ENCODE measurements around the gene PTPRK.
A peak's percentile ranks its signal among the peaks of the same experiment; 100 is the strongest.

PTPRK gene

DNA sequence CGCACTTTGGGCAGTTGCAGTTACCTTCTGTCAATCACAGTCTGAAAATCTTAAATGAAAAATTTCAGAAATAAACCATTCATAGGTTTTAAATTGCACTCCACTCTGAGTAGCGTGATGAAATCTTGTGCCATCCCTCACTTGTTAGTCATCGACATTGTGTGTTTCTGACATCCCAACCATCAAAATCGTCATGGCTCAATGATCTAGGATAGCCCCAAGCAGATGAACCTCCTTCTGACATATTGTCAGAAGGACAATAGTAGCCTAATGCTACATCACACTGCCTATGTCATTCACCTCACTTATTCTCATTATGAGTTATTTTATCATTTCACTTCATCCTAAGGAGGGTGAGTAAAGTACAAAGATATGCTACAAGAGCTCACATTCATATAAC lies 284.8 kb downstream of the PTPRK start:
- Histone ChIP-seq H3K27me3 (ENCODE audit: control insufficient read depth, insufficient read depth, low read length) (no peaks in the 10 kb centered on the region), H3K36me3 (ENCODE audit: insufficient read depth, low read length) (peaks cover 8% of the 10 kb centered on the region), H3K9ac (ENCODE audit: low read depth, low read length) (no peak overlapping the region), H3K4me2 (ENCODE audit: low read length) (no peak overlapping the region), H3K4me1 (ENCODE audit: control insufficient read depth, insufficient read depth, low read length) (peaks cover 10% of the 10 kb centered on the region), H3K9me3 (replicated peaks; ENCODE audit: low read length) (no peaks in the 10 kb centered on the region), H3K4me3 (ENCODE audit: low read length) (no peak overlapping the region)

DNA sequence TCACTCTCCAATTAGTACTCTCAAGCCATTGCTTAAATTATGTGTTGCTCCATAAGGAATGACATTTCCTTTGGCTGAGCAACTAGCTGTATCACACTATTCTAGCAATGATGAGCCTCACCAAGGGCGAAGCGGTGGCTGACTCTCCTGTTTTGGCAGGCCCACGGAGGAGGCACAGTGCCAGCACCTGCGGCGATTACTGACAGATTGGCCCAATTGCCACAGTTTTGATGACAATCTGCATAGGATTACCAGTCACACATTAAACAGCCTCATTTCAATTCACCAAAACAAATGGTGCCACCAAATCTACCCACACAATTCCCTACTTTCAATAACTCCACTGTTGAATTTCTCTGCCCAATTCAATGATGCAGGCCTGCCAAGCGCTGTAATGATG lies 286.9 kb downstream of the PTPRK start:
- Histone ChIP-seq H3K9me3 (replicated peaks; ENCODE audit: low read length) (no peaks in the 10 kb centered on the region), H3K4me2 (ENCODE audit: low read length) (no peak overlapping the region), H3K27me3 (ENCODE audit: control insufficient read depth, insufficient read depth, low read length) (no peaks in the 10 kb centered on the region), H3K4me1 (ENCODE audit: control insufficient read depth, insufficient read depth, low read length) (peaks cover 10% of the 10 kb centered on the region), H3K4me3 (ENCODE audit: low read length) (no peak overlapping the region), H3K36me3 (ENCODE audit: insufficient read depth, low read length) (peaks cover 4% of the 10 kb centered on the region), H3K9ac (ENCODE audit: low read depth, low read length) (no peak overlapping the region)

DNA sequence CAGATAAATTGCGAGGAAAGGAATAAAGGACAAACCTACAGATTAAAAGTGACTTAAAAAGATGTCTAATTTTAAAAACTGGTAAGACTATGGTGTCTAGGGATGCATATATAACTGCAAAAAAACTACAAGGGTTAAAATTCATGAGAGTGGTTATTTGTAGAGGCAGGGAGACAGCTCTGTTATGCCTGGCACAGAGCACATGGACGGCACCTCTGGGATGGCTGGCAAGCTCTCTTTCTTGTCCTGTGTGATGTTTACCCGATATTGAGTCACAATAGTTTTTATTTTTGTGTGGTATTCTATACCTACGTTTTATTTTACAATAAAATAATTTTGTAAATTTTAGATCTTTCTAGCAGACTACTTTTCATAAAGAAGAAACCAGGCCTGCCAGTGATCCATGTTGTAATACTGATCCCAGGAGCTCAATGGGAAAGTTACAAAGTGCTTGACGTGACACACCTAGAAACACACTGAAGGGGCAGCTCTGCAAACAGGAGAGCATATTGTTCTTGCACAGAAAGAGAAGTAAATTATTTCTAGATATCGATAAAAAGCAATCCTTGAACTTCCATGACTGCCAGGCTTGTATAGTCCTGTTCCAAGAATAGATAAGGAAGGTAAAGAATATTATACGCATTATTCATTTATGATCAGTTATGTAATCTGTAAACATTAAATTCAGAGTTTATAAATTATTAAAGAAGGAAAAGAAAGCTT lies 290.0 kb downstream of the PTPRK start:
- H3K9ac ChIP-seq (ENCODE audit: low read depth, low read length), result no peak overlapping the region
- H3K9me3 ChIP-seq (replicated peaks; ENCODE audit: low read length), result no peaks in the 10 kb centered on the region
- no peaks in the 10 kb centered on the region for H3K27me3 ChIP-seq (ENCODE audit: control insufficient read depth, insufficient read depth, low read length)
- H3K4me2 ChIP-seq (ENCODE audit: low read length), result no peak overlapping the region
- H3K36me3 ChIP-seq (ENCODE audit: insufficient read depth, low read length), result peaks cover 4% of the 10 kb centered on the region
- H3K4me1 ChIP-seq (ENCODE audit: control insufficient read depth, insufficient read depth, low read length), result peaks cover 10% of the 10 kb centered on the region
- H3K4me3 ChIP-seq (ENCODE audit: low read length), result no peak overlapping the region

DNA sequence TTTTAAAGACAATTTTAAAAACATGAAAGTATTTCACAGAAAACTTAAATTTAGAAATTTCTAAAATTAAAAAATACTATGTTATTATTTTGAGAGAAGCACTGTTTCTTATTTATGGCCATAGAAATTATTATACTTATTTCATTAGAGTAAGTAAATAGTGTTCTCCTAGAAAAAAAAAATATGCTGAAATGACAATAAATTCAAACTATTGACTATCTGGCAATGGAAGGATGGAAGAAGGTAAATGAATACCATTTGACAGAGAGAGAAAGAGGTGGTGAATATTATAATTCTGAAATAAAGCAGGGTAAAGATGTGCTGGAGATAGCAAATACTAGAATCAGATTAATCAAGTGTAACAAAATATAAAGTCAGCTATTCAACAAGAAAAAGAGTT lies 294.8 kb downstream of the PTPRK start:
- Histone ChIP-seq H3K4me2 (ENCODE audit: low read length) (no peak overlapping the region), H3K36me3 (ENCODE audit: insufficient read depth, low read length) (no peaks in the 10 kb centered on the region), H3K9me3 (replicated peaks; ENCODE audit: low read length) (no peaks in the 10 kb centered on the region), H3K27me3 (ENCODE audit: control insufficient read depth, insufficient read depth, low read length) (no peaks in the 10 kb centered on the region), H3K9ac (ENCODE audit: low read depth, low read length) (no peak overlapping the region), H3K4me1 (ENCODE audit: control insufficient read depth, insufficient read depth, low read length) (no peaks in the 10 kb centered on the region), H3K4me3 (ENCODE audit: low read length) (no peak overlapping the region)

DNA sequence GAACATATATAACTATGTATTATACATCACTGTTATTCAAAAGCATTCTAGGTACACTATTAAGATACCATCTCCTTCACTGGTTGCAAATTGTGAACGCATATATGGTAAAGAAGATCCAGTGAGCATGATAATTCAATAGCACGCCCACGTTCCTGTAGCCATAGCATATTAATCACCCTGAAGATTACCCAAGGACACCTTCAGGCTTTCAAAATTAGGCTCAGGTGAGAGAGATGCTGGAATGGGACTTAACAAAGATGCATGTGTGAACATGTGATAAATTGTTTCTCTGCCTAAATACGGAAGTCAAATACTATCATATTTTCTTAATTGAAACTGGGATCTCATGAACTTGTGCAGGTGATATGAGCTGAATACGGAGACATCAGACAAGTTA lies 303.5 kb downstream of the PTPRK start:
- H3K4me2 ChIP-seq (ENCODE audit: low read length), result no peak overlapping the region
- H3K9ac ChIP-seq (ENCODE audit: low read depth, low read length), result no peak overlapping the region
- no peaks in the 10 kb centered on the region for H3K4me1 ChIP-seq (ENCODE audit: control insufficient read depth, insufficient read depth, low read length)
- H3K4me3 ChIP-seq (ENCODE audit: low read length), result no peak overlapping the region
- H3K36me3 ChIP-seq (ENCODE audit: insufficient read depth, low read length), result peaks cover 11% of the 10 kb centered on the region
- no peaks in the 10 kb centered on the region for H3K27me3 ChIP-seq (ENCODE audit: control insufficient read depth, insufficient read depth, low read length)
- H3K9me3 ChIP-seq (replicated peaks; ENCODE audit: low read length), result no peaks in the 10 kb centered on the region

DNA sequence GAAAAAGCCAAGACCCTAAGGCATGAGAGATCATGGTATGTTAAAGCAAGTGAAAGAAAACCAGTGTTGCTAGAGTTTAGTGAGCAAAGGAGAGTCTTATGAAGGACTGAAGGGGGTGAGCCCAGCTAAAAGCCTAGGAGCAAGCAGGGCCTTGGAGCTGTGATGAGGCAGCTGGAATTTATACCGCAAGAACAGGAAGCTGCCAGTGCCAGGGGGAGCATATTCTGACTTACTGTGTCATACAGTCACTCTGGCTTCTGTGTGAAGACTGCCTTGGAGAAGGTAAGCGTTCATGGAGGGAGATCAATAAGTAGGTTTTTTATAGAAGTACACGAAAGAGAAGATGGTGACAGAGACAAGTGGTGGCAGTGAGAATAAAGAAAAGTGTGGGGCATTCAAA lies 310.6 kb downstream of the PTPRK start:
- Histone ChIP-seq H3K36me3 (ENCODE audit: insufficient read depth, low read length) (no peaks in the 10 kb centered on the region), H3K9ac (ENCODE audit: low read depth, low read length) (peak overlapping the region; percentile 24), H3K4me2 (ENCODE audit: low read length) (peak overlapping the region; percentile 52), H3K9me3 (replicated peaks; ENCODE audit: low read length) (no peaks in the 10 kb centered on the region), H3K4me1 (ENCODE audit: control insufficient read depth, insufficient read depth, low read length) (peaks cover 40% of the 10 kb centered on the region), H3K4me3 (ENCODE audit: low read length) (no peak overlapping the region), H3K27me3 (ENCODE audit: control insufficient read depth, insufficient read depth, low read length) (no peaks in the 10 kb centered on the region)

DNA sequence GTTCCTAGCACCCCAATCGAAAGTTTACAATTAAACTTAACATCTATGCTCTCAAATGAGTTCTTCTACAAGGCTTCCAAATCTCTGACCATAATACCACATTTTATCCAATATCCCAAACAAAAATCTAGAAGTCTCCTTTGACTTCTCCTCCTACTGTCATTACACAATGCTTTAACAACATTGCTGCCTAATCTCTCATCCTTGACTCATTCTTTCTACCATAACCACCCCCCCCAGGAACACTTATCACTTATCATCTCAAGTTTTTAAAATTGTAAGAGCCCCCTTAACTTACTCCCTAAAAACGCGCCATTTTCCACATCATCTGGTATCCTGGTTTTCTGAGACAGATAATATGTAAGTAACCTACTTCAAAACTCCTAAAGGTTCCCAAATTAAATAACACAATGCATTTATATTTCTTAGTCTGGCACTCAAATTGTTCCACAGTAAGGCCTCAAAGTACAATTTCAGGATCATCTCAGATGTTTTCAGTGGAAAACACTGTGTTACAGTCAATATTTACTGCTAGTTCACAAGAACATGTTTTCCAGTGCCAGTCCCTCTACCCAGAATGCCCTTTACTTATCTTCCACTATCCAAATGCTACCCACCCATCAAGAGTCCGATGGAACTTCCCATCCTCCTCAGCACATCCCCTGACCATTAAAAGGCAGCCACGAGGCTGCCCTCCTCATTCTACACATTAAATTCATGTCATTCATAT lies 311.4 kb downstream of the PTPRK start:
- no peaks in the 10 kb centered on the region for H3K27me3 ChIP-seq (ENCODE audit: control insufficient read depth, insufficient read depth, low read length)
- peaks cover 48% of the 10 kb centered on the region for H3K4me1 ChIP-seq (ENCODE audit: control insufficient read depth, insufficient read depth, low read length)
- H3K9me3 ChIP-seq (replicated peaks; ENCODE audit: low read length), result no peaks in the 10 kb centered on the region
- peak overlapping the region; percentile 54 for H3K4me2 ChIP-seq (ENCODE audit: low read length)
- peak overlapping the region; percentile 18 for H3K4me3 ChIP-seq (ENCODE audit: low read length)
- peak overlapping the region; percentile 56 for H3K9ac ChIP-seq (ENCODE audit: low read depth, low read length)
- H3K36me3 ChIP-seq (ENCODE audit: insufficient read depth, low read length), result no peaks in the 10 kb centered on the region

DNA sequence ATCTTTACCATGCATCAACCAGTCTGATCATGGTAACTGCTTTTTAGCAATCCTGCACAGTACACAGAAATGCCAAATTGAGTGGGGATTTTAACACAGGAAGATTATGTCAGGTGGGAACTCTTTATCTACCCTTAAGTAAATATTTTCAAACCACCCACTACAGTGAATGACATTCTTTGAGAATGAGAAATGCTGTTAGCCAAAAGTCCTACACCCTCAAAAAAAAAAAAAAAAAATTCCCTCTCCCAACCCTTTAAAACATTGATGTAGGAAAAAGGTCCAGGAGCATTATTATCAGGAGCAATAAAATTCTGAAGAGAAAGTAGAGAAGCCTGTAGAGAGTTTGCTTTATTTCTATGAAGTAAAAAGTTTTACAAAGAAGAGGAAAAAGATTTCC lies 312.3 kb downstream of the PTPRK start:
- Histone ChIP-seq H3K36me3 (ENCODE audit: insufficient read depth, low read length) (no peaks in the 10 kb centered on the region), H3K9ac (ENCODE audit: low read depth, low read length) (peak overlapping the region; percentile 56), H3K27me3 (ENCODE audit: control insufficient read depth, insufficient read depth, low read length) (no peaks in the 10 kb centered on the region), H3K4me3 (ENCODE audit: low read length) (peak overlapping the region; percentile 18), H3K4me2 (ENCODE audit: low read length) (peak overlapping the region; percentile 54), H3K9me3 (replicated peaks; ENCODE audit: low read length) (no peaks in the 10 kb centered on the region), H3K4me1 (ENCODE audit: control insufficient read depth, insufficient read depth, low read length) (peaks cover 48% of the 10 kb centered on the region)

DNA sequence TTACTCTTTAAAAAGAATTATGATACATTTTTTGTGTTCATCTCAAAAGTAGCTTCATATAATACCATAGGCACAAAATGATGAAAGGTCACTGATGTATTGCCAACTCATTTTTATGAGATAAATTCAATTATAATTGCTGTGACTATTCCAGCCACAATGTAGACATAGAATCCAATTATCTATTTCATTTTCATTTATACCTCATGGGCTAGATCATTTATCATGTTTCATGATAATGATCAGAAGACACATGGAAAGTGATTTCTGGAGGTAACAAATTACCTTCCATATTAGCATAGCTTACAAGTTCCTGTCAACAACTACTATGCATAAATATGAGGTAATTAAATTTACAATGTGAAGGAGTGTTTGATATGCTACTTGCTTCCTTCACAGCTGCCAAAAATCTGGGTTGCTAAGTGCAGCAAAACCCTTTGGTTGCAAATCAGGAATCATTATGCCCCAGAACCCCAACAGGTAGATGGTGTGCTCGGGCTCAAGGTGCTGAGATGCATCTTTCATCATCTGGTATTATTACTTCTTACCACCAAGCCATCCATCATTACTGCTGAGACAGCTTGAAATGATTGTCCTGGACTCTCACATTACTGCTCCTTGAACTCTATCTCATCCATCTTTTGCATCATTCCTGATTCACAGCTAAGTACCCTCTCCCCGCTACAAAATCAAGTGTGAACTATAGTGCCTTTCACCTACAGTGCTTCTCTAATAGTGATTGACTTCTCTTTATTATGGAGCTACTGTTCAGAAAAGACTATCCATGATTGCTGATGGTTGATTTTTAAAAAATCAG lies 313.6 kb downstream of the PTPRK start:
- no peak overlapping the region for H3K4me3 ChIP-seq (ENCODE audit: low read length)
- H3K36me3 ChIP-seq (ENCODE audit: insufficient read depth, low read length), result no peaks in the 10 kb centered on the region
- H3K9me3 ChIP-seq (replicated peaks; ENCODE audit: low read length), result no peaks in the 10 kb centered on the region
- no peak overlapping the region for H3K4me2 ChIP-seq (ENCODE audit: low read length)
- H3K27me3 ChIP-seq (ENCODE audit: control insufficient read depth, insufficient read depth, low read length), result no peaks in the 10 kb centered on the region
- H3K4me1 ChIP-seq (ENCODE audit: control insufficient read depth, insufficient read depth, low read length), result peaks cover 48% of the 10 kb centered on the region
- no peak overlapping the region for H3K9ac ChIP-seq (ENCODE audit: low read depth, low read length)

DNA sequence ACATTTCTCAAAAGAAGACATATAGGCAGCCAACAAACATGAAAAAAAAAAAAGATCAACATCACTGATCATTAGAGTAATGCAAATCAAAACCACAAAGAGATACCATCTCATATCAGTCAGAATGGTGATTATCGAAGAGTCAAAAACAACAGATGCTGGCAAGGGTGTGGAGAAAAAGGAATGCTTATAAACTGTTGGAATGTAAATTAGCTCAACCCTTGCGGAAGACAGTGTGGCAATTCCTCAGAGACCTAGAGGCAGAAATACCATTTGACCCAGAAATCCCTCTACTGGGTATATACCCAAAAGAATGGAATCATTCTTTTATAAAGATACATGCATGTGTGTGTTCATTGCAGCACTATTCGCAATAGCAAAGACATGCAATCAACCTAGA lies 315.8 kb downstream of the PTPRK start:
- Histone ChIP-seq H3K9ac (ENCODE audit: low read depth, low read length) (no peak overlapping the region), H3K4me3 (ENCODE audit: low read length) (no peak overlapping the region), H3K27me3 (ENCODE audit: control insufficient read depth, insufficient read depth, low read length) (no peaks in the 10 kb centered on the region), H3K4me2 (ENCODE audit: low read length) (peak overlapping the region; percentile 1), H3K4me1 (ENCODE audit: control insufficient read depth, insufficient read depth, low read length) (peaks cover 43% of the 10 kb centered on the region), H3K9me3 (replicated peaks; ENCODE audit: low read length) (no peaks in the 10 kb centered on the region), H3K36me3 (ENCODE audit: insufficient read depth, low read length) (no peaks in the 10 kb centered on the region)

DNA sequence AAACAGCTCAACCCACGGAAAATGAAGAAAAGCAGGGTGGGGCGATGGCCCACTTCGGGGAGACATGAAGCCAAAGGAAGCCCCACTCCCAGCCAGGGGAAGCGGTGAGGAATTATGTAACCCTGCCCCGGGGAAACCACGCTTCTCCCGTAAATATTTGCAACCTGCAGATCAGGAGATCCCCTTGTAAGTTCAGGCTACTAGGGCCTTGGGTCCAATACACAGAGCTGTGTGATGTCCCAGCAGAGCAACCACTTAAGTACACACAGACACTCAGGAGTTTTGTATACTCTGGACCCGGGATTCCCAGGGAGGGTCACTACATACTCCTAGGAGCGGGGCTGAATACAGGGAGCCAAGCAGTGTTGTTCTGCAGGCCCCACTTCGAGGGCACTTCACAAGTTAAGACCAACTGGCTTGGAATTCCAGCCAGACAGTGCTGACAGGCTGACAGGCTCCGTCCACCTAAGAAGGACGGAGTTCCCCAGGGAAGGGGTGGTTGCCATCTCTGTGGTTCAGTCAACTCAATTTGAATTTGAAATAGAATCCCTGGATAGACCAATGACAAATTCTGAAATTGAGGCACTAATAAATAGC lies 318.1 kb downstream of the PTPRK start:
- Histone ChIP-seq H3K9ac (ENCODE audit: low read depth, low read length) (no peak overlapping the region), H3K4me1 (ENCODE audit: control insufficient read depth, insufficient read depth, low read length) (peaks cover 20% of the 10 kb centered on the region), H3K4me2 (ENCODE audit: low read length) (no peak overlapping the region), H3K27me3 (ENCODE audit: control insufficient read depth, insufficient read depth, low read length) (no peaks in the 10 kb centered on the region), H3K9me3 (replicated peaks; ENCODE audit: low read length) (no peaks in the 10 kb centered on the region), H3K4me3 (ENCODE audit: low read length) (no peak overlapping the region), H3K36me3 (ENCODE audit: insufficient read depth, low read length) (no peaks in the 10 kb centered on the region)
